Stomach (tissue), 9 donors: Measurements from ENCODE around the gene PDE8B. TPM values are rescaled to one million over a fixed set of nuclear protein-coding genes. Genes with fewer than 3 reads are reported as not detected.

Source experiments
- DNase-seq, 2 donors: peaks; one replicate each; pipeline versions ENCODE4 v3.0.0 to v3.0.0-alpha.2; 2013 to 2019
- H3K27ac ChIP-seq, 5 donors: fragments of 200-600 bp in 4 of 5; sonication (generic) in 4 of 5; one replicate each; pipeline ENCODE4 v1.5.1; 2013 to 2019; ENCODE audit warnings: mild to moderate bottlenecking in 1 of 5, moderate library complexity in 1 of 5
- H3K27me3 ChIP-seq, 3 donors: fragments of 200-600 bp; sonication (generic); one replicate each; pipeline ENCODE4 v1.5.1; 2017 to 2019; ENCODE audit warnings: mixed run types in 1 of 3
- H3K36me3 ChIP-seq, 4 donors: fragments of 200-600 bp; sonication (generic); 1 replicate in 3 of 4; 2 replicates in 1 of 4; pipeline ENCODE4 v1.5.1; 2016 to 2019
- H3K4me1 ChIP-seq, 4 donors: fragments of 200-600 bp; sonication (generic); one replicate each; pipeline ENCODE4 v1.5.1; 2016 to 2019
- H3K4me3 ChIP-seq, 4 donors: fragments of 200-600 bp; sonication (generic) in 3 of 4; one replicate each; pipeline ENCODE4 v1.5.1; 2016 to 2019; ENCODE audit warnings: mild to moderate bottlenecking in 1 of 4
- H3K9me3 ChIP-seq, 4 donors: fragments of 200-600 bp; sonication (generic); one replicate each; pipeline ENCODE4 v1.5.1; 2016 to 2019
- EP300 ChIP-seq: sonication (generic); formaldehyde crosslinking; IDR thresholded peaks from one replicate; pipeline ENCODE4 v1.6.1; 2017; ENCODE audit warnings: antibody characterized with exemption
- POLR2A ChIP-seq, 4 donors: fragments of 450-650 bp; IDR thresholded peaks; one replicate each; pipeline ENCODE4 v1.6.1; 2016; ENCODE audit warnings: antibody characterized with exemption in 4 of 4, control low read depth in 2 of 4, mild to moderate bottlenecking in 1 of 4, moderate library complexity in 1 of 4
- POLR2AphosphoS5 ChIP-seq, 3 donors: sonication (generic); formaldehyde crosslinking; IDR thresholded peaks; one replicate each; pipeline ENCODE4 v1.6.1; 2016; ENCODE audit warnings: antibody characterized with exemption in 3 of 3
- WGBS, 5 donors: extraction: QIAGEN DNeasy Blood & Tissue Kit in 3 of 5; methylation state at CpG; one replicate each; pipeline versions ENCODE4 v1.1.5 to v1.1.7; 2013 to 2018; 5-methylcytosine and 5-hydroxymethylcytosine counted together
- intact Hi-C: fragments of 100-400 bp; cut with DNase I; formaldehyde crosslinking; loops from one replicate; pipeline ENCODE4 v1.15.1; 2023; ENCODE audit warnings: low total_unique reads
- polyA plus RNA-seq, 3 donors: library from polyadenylated mRNA; stranded (reverse); fragments of 200-250 nt; gene quantifications; one replicate each; pipeline ENCODE4 v1.2.3, GENCODE V29; 2013
- total RNA-seq, 5 donors: library from RNA; depleted of rRNA; stranded (reverse); fragments of >200 nt; gene quantifications; one replicate each; pipeline versions ENCODE4 v1.1.0 to v1.2.3, GENCODE V29; 2014 to 2016
- TF ChIP-seq, protein P1 (sequence below), 7 experiments: fragments of 450-650 bp in 4 of 7; fragments of 200-600 bp in 3 of 7; sonication (generic) in 3 of 7; IDR thresholded peaks; one replicate each; pipeline ENCODE4 v1.5.1; 2016 to 2019; ENCODE audit warnings: antibody characterized with exemption in 7 of 7, control low read depth in 2 of 7, mild to moderate bottlenecking in 1 of 7
- donor health status: healthy with polysubstance abuse.
- donor health status: Bipolar disorder and iron deficiency.
- donor health status: healthy.

PDE8B gene
- total and polyA plus RNA-seq, 8 donors, result 0.56 to 243 (median 3.5) TPM; not detected in 1

DNA sequence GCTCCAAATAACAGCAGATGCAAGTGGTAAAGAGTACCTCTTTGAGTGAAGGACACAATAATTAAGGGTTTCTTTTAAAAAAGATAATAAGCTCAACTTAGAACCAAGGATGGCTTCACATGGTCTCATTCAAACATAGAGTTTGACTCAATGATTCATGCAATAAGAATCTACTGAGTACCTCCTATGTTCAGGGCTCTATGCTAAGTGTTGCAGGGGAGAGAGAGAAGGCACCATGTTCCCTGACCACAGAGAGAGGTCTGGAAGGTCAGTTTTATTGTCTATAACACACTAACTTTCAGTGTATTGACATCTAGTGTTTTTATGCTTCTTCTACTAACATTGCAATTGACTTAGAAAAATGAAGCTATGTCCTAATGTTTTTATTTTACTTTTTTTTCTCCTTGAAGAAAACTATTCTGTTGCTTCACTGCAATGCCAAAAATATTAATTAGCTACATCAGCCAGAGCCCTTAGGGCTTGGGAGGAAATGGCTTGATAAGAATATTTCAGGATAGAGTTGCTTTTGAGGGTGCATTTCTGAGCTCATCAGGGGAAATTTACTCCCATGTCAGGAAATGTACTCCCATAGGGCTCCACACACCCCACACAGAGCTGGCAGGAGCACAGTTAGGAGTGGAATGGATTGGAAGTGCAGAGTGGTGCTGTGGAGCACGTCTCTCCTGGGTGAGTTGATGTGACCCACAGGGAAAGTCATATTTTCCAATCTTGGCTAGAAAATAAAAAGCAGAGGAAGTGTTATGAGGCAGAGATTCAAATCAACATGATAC lies 106.6 kb downstream of the PDE8B start:
- TF ChIP-seq POLR2AphosphoS5 (IDR thresholded peaks at IDR 0.05) (no peak), EP300 (no peak), POLR2A (IDR thresholded peaks at IDR 0.05) (no peak)
- TF ChIP-seq, protein P1, sequence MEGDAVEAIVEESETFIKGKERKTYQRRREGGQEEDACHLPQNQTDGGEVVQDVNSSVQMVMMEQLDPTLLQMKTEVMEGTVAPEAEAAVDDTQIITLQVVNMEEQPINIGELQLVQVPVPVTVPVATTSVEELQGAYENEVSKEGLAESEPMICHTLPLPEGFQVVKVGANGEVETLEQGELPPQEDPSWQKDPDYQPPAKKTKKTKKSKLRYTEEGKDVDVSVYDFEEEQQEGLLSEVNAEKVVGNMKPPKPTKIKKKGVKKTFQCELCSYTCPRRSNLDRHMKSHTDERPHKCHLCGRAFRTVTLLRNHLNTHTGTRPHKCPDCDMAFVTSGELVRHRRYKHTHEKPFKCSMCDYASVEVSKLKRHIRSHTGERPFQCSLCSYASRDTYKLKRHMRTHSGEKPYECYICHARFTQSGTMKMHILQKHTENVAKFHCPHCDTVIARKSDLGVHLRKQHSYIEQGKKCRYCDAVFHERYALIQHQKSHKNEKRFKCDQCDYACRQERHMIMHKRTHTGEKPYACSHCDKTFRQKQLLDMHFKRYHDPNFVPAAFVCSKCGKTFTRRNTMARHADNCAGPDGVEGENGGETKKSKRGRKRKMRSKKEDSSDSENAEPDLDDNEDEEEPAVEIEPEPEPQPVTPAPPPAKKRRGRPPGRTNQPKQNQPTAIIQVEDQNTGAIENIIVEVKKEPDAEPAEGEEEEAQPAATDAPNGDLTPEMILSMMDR (IDR thresholded peaks at IDR 0.05), result no peak
- Histone ChIP-seq H3K36me3 (no peaks in the 10 kb centered on the region), H3K4me1 (no peaks in the 10 kb centered on the region), H3K27ac (no peak overlapping the region), H3K4me3 (no peak overlapping the region), H3K9me3 (no peaks in the 10 kb centered on the region), H3K27me3 (no peaks in the 10 kb centered on the region)
- DNase-seq, result no peak
- intact Hi-C loops, result no loop called here
- WGBS, 5 donors, result 63 to 86% (median 75%) methylated on average over 1 of the region's 1 CpG

DNA sequence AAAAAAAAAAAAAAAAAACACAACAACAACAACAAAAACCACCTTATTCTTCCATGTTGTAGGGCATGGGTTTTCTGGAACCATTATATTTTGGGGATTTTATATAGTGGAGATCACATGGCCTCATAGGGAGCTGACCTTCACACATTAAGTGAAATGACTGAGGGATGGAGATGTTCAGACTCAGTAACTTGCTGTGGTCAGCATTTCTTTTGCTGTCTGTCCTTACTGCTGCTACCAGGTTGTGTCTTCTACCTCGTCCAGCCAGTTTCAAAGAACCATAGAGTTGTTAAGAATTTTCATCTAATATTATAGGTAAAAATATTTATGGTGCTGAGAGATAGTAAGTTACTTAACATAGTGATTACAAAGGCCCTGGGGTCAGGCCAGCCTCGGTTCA lies 107.6 kb downstream of the PDE8B start:
- no peaks in the 10 kb centered on the region for H3K27me3 ChIP-seq
- no peak overlapping the region for H3K27ac ChIP-seq
- H3K4me3 ChIP-seq, result no peak overlapping the region
- H3K4me1 ChIP-seq, result no peaks in the 10 kb centered on the region
- H3K9me3 ChIP-seq, result no peaks in the 10 kb centered on the region
- TF ChIP-seq EP300 (no peak), POLR2A (IDR thresholded peaks at IDR 0.05) (no peak), POLR2AphosphoS5 (IDR thresholded peaks at IDR 0.05) (no peak)
- TF ChIP-seq, protein P1 (IDR thresholded peaks at IDR 0.05), result no peak
- no peak for DNase-seq
- no peaks in the 10 kb centered on the region for H3K36me3 ChIP-seq
- 73 to 87% (median 79%) methylated on average over 2 of the region's 2 CpGs for WGBS, 5 donors
- intact Hi-C loops, result no loop called here

DNA sequence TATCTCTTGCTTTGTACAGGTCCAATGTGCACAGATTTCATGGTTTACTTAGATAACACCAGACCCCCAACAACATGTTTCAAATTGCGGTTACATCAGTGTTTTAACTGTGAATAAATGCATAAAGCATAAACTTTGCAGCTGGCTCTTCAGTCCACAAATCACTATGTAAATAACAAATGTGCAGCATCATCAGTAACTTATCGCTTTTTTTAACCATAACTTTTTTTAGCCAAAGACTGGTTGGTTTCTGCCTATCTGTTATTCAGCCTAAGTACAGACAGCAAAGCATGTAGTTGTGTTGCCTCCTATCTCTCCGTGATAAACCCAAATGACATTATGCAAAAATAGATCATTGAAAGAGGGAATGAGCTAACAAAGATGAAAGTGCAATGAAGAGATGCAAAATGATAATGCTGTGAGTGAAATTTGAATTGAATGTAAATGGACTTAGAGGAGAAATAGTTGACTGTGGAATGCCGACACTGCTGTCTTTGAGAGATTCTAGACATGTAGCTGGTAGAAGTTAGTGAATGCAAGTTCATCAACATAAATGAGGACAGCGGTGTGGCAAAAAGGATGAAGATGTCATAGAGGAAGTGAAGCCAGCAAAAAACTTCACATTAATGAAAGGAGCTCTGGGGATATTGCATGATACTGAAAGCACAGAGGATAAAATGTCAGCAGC lies 108.8 kb downstream of the PDE8B start:
- no peak overlapping the region for H3K27ac ChIP-seq
- no peaks in the 10 kb centered on the region for H3K9me3 ChIP-seq
- intact Hi-C loops, result no loop called here
- no peak for DNase-seq
- no peaks in the 10 kb centered on the region for H3K4me1 ChIP-seq
- H3K36me3 ChIP-seq, result no peaks in the 10 kb centered on the region
- no peak for TF ChIP-seq EP300
- TF ChIP-seq POLR2AphosphoS5 (IDR thresholded peaks at IDR 0.05), result no peak
- TF ChIP-seq, protein P1 (IDR thresholded peaks at IDR 0.05), result no peak
- TF ChIP-seq POLR2A (IDR thresholded peaks at IDR 0.05), result no peak
- 76 to 89% (median 81%) methylated on average over 5 of the region's 5 CpGs for WGBS, 5 donors
- no peaks in the 10 kb centered on the region for H3K27me3 ChIP-seq
- no peak overlapping the region for H3K4me3 ChIP-seq

DNA sequence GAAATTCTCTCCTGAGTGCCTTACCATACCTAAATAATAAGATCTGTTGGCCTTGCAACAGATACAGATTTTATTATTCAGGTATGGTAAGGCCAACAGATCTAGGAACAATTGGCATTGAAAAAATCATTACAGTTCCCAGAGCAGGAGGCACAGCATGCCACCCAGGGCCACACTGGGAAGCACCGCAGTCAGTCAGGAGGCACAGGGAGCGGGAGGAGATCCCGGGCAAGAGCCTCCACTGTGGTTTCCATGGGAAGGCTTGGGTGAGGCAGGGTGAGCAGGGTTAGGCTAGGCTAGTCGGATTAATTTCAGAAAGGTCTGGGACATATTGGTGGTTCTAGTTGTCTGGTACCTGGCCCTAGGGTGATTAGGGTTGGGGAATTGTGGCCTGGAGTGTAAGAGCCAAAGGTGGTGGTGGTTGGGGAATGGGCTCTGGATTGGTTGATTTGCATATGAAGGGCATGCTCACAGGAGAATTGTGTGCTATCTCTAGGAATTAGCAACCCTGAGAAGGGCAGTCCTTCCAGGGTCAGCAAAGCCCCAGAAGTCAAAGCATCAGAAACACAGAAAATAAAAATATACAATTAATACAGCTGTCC lies 111.4 kb downstream of the PDE8B start:
- TF ChIP-seq, protein P1 (IDR thresholded peaks at IDR 0.05), result no peak
- TF ChIP-seq EP300 (no peak), POLR2A (IDR thresholded peaks at IDR 0.05) (no peak), POLR2AphosphoS5 (IDR thresholded peaks at IDR 0.05) (no peak)
- Histone ChIP-seq H3K27ac (no peak overlapping the region), H3K9me3 (no peaks in the 10 kb centered on the region), H3K27me3 (no peaks in the 10 kb centered on the region), H3K36me3 (no peaks in the 10 kb centered on the region), H3K4me1 (no peaks in the 10 kb centered on the region), H3K4me3 (no peak overlapping the region)
- no peak for DNase-seq
- 93 to 97% (median 95%) methylated on average over 4 of the region's 4 CpGs for WGBS, 5 donors
- intact Hi-C loops, result no loop called here
